Activated CD8-positive, alpha-beta T cell treated with anti-CD3 and anti-CD28 coated beads, Interleukin-2, amount 10 ng/mL, durations not matched to agents 7 days and 5 days (primary cell): ENCODE data around the gene SLC43A2. TPM values are rescaled to one million over a fixed set of nuclear protein-coding genes. Genes with fewer than 3 reads are reported as not detected.
A peak's percentile ranks its signal among the peaks of the same experiment; 100 is the strongest.
"Not testable (repeated sequence)": the region's sequence is repeated elsewhere in the genome, so short reads cannot be mapped to it uniquely, and the experiment has no call there.

Source experiments
- ATAC-seq: fragments of 150-1000 bp; cut with Tn5 transposase; one replicate; pipeline ENCODE4 v1.10.0; 2021; ENCODE audit warnings: moderate library complexity
- CTCF ChIA-PET: fragments of 350-600 bp; sonication (Branson Sonifier 250); formaldehyde crosslinking; loops from one replicate; lab custom pipeline; 2021; ENCODE audit warnings: antibody characterized with exemption; lab: Charles Lee
- POLR2A ChIA-PET: fragments of 350-600 bp; sonication (Branson Sonifier 250); formaldehyde crosslinking; loops from one replicate; lab custom pipeline; 2021; ENCODE audit warnings: antibody characterized with exemption; lab: Charles Lee
- DNase-seq: peaks from one replicate; pipeline ENCODE4 v3.0.0-alpha.2; 2020
- H3K27ac Mint-ChIP-seq: one replicate; pipeline ENCODE4 v1.8.0; 2021; ENCODE audit warnings: mild to moderate bottlenecking, mixed read lengths
- H3K27me3 Mint-ChIP-seq: one replicate; pipeline ENCODE4 v1.8.0; 2021; ENCODE audit warnings: low read depth, mixed read lengths
- H3K36me3 Mint-ChIP-seq: one replicate; pipeline ENCODE4 v1.8.0; 2021; ENCODE audit warnings: low read depth, mixed read lengths
- H3K4me1 Mint-ChIP-seq: one replicate; pipeline ENCODE4 v1.8.0; 2021; ENCODE audit warnings: low read depth, mixed read lengths
- H3K4me3 Mint-ChIP-seq: one replicate; pipeline ENCODE4 v1.8.0; 2021; ENCODE audit warnings: mild to moderate bottlenecking, mixed read lengths
- H3K9me3 Mint-ChIP-seq: one replicate; pipeline ENCODE4 v1.8.0; 2022; ENCODE audit warnings: mixed read lengths; ENCODE audit not compliant: insufficient read depth
- total RNA-seq, 2 experiments: library from RNA; stranded (reverse); gene quantifications; one replicate each; pipeline ENCODE4 v1.2.3, GENCODE V29; 2021

The SLC43A2 gene
- total RNA-seq, 2 experiments from 2014 or later: 0.55 to 0.68 TPM

- Mint-ChIP-seq H3K4me1 (peaks cover 30% of the 10 kb centered on the region), H3K27ac (peak overlapping the region; percentile 87), H3K27me3 (peaks cover 7% of the 10 kb centered on the region), H3K9me3 (no peaks in the 10 kb centered on the region), H3K36me3 (no peaks in the 10 kb centered on the region), H3K4me3 (peak overlapping the region; percentile 65)
- CTCF ChIA-PET: interaction anchor here (0.9 to 1.9 kb wide), 4 partner anchors 8 to 201 kb away, joined by 3 to 9 read pairs (median 4); partner anchors contain the start of gene RILP
- ATAC-seq (peak; percentile 14), DNase-seq (peak; percentile 42)
- POLR2A ChIA-PET: no interaction called here
These were observed 62.0 kb downstream of the SLC43A2 start for GRCh38 chr17:1566505-1567199.

- no peak for ATAC-seq
These were observed 62.8 kb downstream of the SLC43A2 start for GRCh38 chr17:1565877-1566276.

GRCh38 chr17:1563786-1564613 lies 64.6 kb downstream of the SLC43A2 start:
- CTCF ChIA-PET: interaction anchor here (1.3 kb wide), 1 partner anchor 66 kb away, joined by 3 read pairs; no protein-coding TSS in a partner anchor
- Mint-ChIP-seq H3K27ac (peak overlapping the region; percentile 18), H3K27me3 (peaks cover 7% of the 10 kb centered on the region), H3K9me3 (no peaks in the 10 kb centered on the region), H3K4me1 (peaks cover 46% of the 10 kb centered on the region), H3K36me3 (peaks cover 2% of the 10 kb centered on the region), H3K4me3 (peak overlapping the region; percentile 24)
- no peak for DNase-seq
- POLR2A ChIA-PET: no interaction called here
- ATAC-seq: no peak

More at GRCh38 chr17:1565877-1566276, 62.8 kb downstream of the SLC43A2 start:
- H3K4me1 Mint-ChIP-seq: peaks cover 37% of the 10 kb centered on the region
- H3K9me3 Mint-ChIP-seq: no peaks in the 10 kb centered on the region
- ChIA-PET CTCF (interaction anchor here (0.9 to 1.9 kb wide), 4 partner anchors 8 to 201 kb away, joined by 3 to 9 read pairs (median 4); partner anchors contain the start of gene RILP), POLR2A (no interaction called here)
- DNase-seq: no peak
- no peak overlapping the region for H3K4me3 Mint-ChIP-seq
- no peak overlapping the region for H3K27ac Mint-ChIP-seq
- H3K36me3 Mint-ChIP-seq: peaks cover 2% of the 10 kb centered on the region
- H3K27me3 Mint-ChIP-seq: peaks cover 7% of the 10 kb centered on the region

GRCh38 chr17:1563471-1563785 lies 65.2 kb downstream of the SLC43A2 start:
- POLR2A ChIA-PET: not testable (repeated sequence)
- CTCF ChIA-PET: interaction anchor here (1.2 kb wide), 1 partner anchor 48 kb away, joined by 4 read pairs; no protein-coding TSS in a partner anchor

GRCh38 chr17:1562176-1562643 lies 66.4 kb downstream of the SLC43A2 start:
- peak; percentile 42 for DNase-seq
- H3K27ac Mint-ChIP-seq: peak overlapping the region; percentile 46
- peak; percentile 52 for ATAC-seq

More at GRCh38 chr17:1563471-1563785, 65.2 kb downstream of the SLC43A2 start:
- ATAC-seq, H3K27me3 Mint-ChIP-seq, H3K36me3 Mint-ChIP-seq, DNase-seq, H3K9me3 Mint-ChIP-seq: not testable (repeated sequence)
- peak overlapping the region; percentile 77 for H3K4me3 Mint-ChIP-seq
- peak overlapping the region; percentile 18 for H3K27ac Mint-ChIP-seq
- H3K4me1 Mint-ChIP-seq: peaks cover 46% of the 10 kb centered on the region

GRCh38 chr17:1561420-1562175 lies 67.0 kb downstream of the SLC43A2 start:
- peak; percentile 45 for DNase-seq
- Mint-ChIP-seq H3K4me1 (peaks cover 34% of the 10 kb centered on the region), H3K9me3 (no peaks in the 10 kb centered on the region), H3K27ac (peak overlapping the region; percentile 78), H3K4me3 (peak overlapping the region; percentile 77), H3K27me3 (peaks cover 7% of the 10 kb centered on the region), H3K36me3 (peaks cover 6% of the 10 kb centered on the region)
- peak; percentile 59 for ATAC-seq
- CTCF ChIA-PET: interaction anchor here (0.8 to 1.2 kb wide), 4 partner anchors 45 to 196 kb away, joined by 3 to 5 read pairs (median 3); partner anchors contain the start of gene INPP5K
- POLR2A ChIA-PET: interaction anchor here (0.6 to 1.0 kb wide), 2 partner anchors 13 to 22 kb away, joined by 3 read pairs; no protein-coding TSS in a partner anchor

More at GRCh38 chr17:1562176-1562643, 66.4 kb downstream of the SLC43A2 start:
- no peaks in the 10 kb centered on the region for H3K9me3 Mint-ChIP-seq
- POLR2A ChIA-PET: interaction anchor here (0.6 to 1.0 kb wide), 3 partner anchors 46 to 582 kb away, joined by 3 read pairs; partner anchors contain the start of gene INPP5K
- peak overlapping the region; percentile 77 for H3K4me3 Mint-ChIP-seq
- CTCF ChIA-PET: interaction anchor here (0.6 to 1.2 kb wide), 3 partner anchors 12 to 197 kb away, joined by 3 to 4 read pairs (median 3); no protein-coding TSS in a partner anchor
- peaks cover 7% of the 10 kb centered on the region for H3K27me3 Mint-ChIP-seq
- peaks cover 4% of the 10 kb centered on the region for H3K36me3 Mint-ChIP-seq
- peaks cover 38% of the 10 kb centered on the region for H3K4me1 Mint-ChIP-seq

- Mint-ChIP-seq H3K36me3 (peaks cover 6% of the 10 kb centered on the region), H3K4me3 (peak overlapping the region; percentile 77), H3K27me3 (peaks cover 7% of the 10 kb centered on the region)
These were observed 67.7 kb downstream of the SLC43A2 start for GRCh38 chr17:1560858-1561355.

GRCh38 chr17:1560101-1560857 lies 68.4 kb downstream of the SLC43A2 start:
- Mint-ChIP-seq H3K4me3 (no peak overlapping the region), H3K4me1 (peaks cover 32% of the 10 kb centered on the region), H3K36me3 (peaks cover 6% of the 10 kb centered on the region), H3K27me3 (peaks cover 7% of the 10 kb centered on the region), H3K27ac (no peak overlapping the region), H3K9me3 (no peaks in the 10 kb centered on the region)
- ChIA-PET POLR2A (no interaction called here), CTCF (interaction anchor here (1.1 kb wide), 1 partner anchor 44 kb away, joined by 3 read pairs; the partner anchor contains the start of gene INPP5K)
- no peak for ATAC-seq
- DNase-seq: no peak

More at GRCh38 chr17:1560858-1561355, 67.7 kb downstream of the SLC43A2 start:
- H3K27ac Mint-ChIP-seq: peak overlapping the region; percentile 78
- no peaks in the 10 kb centered on the region for H3K9me3 Mint-ChIP-seq
- DNase-seq (no peak), ATAC-seq (no peak)
- ChIA-PET CTCF (interaction anchor here (0.8 to 1.2 kb wide), 4 partner anchors 44 to 196 kb away, joined by 3 to 5 read pairs (median 3); partner anchors contain the start of gene INPP5K), POLR2A (interaction anchor here (0.6 to 1.0 kb wide), 2 partner anchors 14 to 21 kb away, joined by 3 read pairs; no protein-coding TSS in a partner anchor)
- H3K4me1 Mint-ChIP-seq: peaks cover 35% of the 10 kb centered on the region

GRCh38 chr17:1559047-1560043 lies 69.3 kb downstream of the SLC43A2 start:
- no peak overlapping the region for H3K27ac Mint-ChIP-seq
- H3K4me1 Mint-ChIP-seq: peaks cover 32% of the 10 kb centered on the region
- H3K27me3 Mint-ChIP-seq: peaks cover 7% of the 10 kb centered on the region
- CTCF ChIA-PET: no interaction called here
- POLR2A ChIA-PET: no interaction called here
- ATAC-seq: no peak
- no peak overlapping the region for H3K4me3 Mint-ChIP-seq
- no peaks in the 10 kb centered on the region for H3K9me3 Mint-ChIP-seq
- DNase-seq: no peak
- peaks cover 6% of the 10 kb centered on the region for H3K36me3 Mint-ChIP-seq
